H9 (cell line): ENCODE measurements around the gene DMRT1. TPM values are rescaled to one million over a fixed set of nuclear protein-coding genes. Genes with fewer than 3 reads are reported as not detected.

Experiments
- DNase-seq: peaks from one replicate; pipeline ENCODE4 v3.0.0-alpha.2; 2017
- H2AFZ ChIP-seq: one replicate; pipeline ENCODE4 v1.6.1; 2013; ENCODE audit warnings: mild to moderate bottlenecking, low read length, control low read depth, moderate library complexity
- H2AK5ac ChIP-seq: 2 replicates; pipeline ENCODE4 v1.6.1; 2013; ENCODE audit warnings: low read length, control low read depth, mixed read lengths; ENCODE audit not compliant: insufficient read length
- H2BK120ac ChIP-seq: one replicate; pipeline ENCODE4 v1.6.1; 2013; ENCODE audit warnings: low read depth, mild to moderate bottlenecking, low read length, control low read depth, inconsistent platforms; ENCODE audit not compliant: poor library complexity, severe bottlenecking
- H2BK12ac ChIP-seq: 2 replicates; pipeline ENCODE4 v1.6.1; 2013; ENCODE audit warnings: low read length, control low read depth, mixed read lengths, low read depth; ENCODE audit not compliant: insufficient read length
- H2BK15ac ChIP-seq: 2 replicates; pipeline ENCODE4 v1.6.1; 2013; ENCODE audit warnings: low read depth, low read length, control low read depth
- H2BK20ac ChIP-seq: one replicate; pipeline ENCODE4 v1.6.1; 2013; ENCODE audit warnings: low read depth, mild to moderate bottlenecking, low read length, control low read depth, inconsistent platforms; ENCODE audit not compliant: poor library complexity, severe bottlenecking
- H2BK5ac ChIP-seq: 2 replicates; pipeline ENCODE4 v1.6.1; 2013; ENCODE audit warnings: low read length, control low read depth, mixed read lengths; ENCODE audit not compliant: insufficient read length
- H3K14ac ChIP-seq: 2 replicates; pipeline ENCODE4 v1.6.1; 2013; ENCODE audit warnings: low read length, control low read depth; ENCODE audit not compliant: insufficient read depth
- H3K18ac ChIP-seq: 2 replicates; pipeline ENCODE4 v1.6.1; 2013; ENCODE audit warnings: low read depth, mild to moderate bottlenecking, mixed read lengths, low read length, control low read depth; ENCODE audit not compliant: insufficient read length
- H3K23ac ChIP-seq: 2 replicates; pipeline ENCODE4 v1.6.1; 2013; ENCODE audit warnings: low read length, control low read depth, mixed read lengths, low read depth; ENCODE audit not compliant: insufficient read length
- H3K23me2 ChIP-seq: 2 replicates; pipeline ENCODE4 v1.6.1; 2013; ENCODE audit warnings: low read depth, mild to moderate bottlenecking, mixed read lengths, low read length, control low read depth; ENCODE audit not compliant: insufficient read length, poor library complexity, severe bottlenecking
- H3K27ac ChIP-seq: 2 replicates; pipeline ENCODE4 v1.5.1; 2013; ENCODE audit warnings: low read length, control low read depth, mixed read lengths, low read depth; ENCODE audit not compliant: insufficient read length
- H3K27me3 ChIP-seq: 2 replicates; pipeline ENCODE4 v1.6.1; 2013; ENCODE audit warnings: low read length, control low read depth, inconsistent platforms; ENCODE audit not compliant: insufficient read depth
- H3K4ac ChIP-seq: 2 replicates; pipeline ENCODE4 v1.6.1; 2013; ENCODE audit warnings: low read depth, mild to moderate bottlenecking, control low read depth, inconsistent platforms, low read length, moderate library complexity
- H3K4me1 ChIP-seq: 2 replicates; pipeline ENCODE4 v1.6.1; 2013; ENCODE audit warnings: low read length, control low read depth, inconsistent platforms; ENCODE audit not compliant: insufficient read depth
- H3K4me2 ChIP-seq: 2 replicates; pipeline ENCODE4 v1.6.1; 2013; ENCODE audit warnings: low read length, control low read depth, mixed read lengths; ENCODE audit not compliant: insufficient read length, insufficient read depth
- H3K56ac ChIP-seq: 2 replicates; pipeline ENCODE4 v1.6.1; 2013; ENCODE audit warnings: low read depth, mild to moderate bottlenecking, mixed read lengths, low read length, control low read depth; ENCODE audit not compliant: insufficient read length
- H3K79me1 ChIP-seq: 2 replicates; pipeline ENCODE4 v1.6.1; 2013; ENCODE audit warnings: low read depth, mild to moderate bottlenecking, moderate library complexity, low read length, control low read depth, inconsistent platforms; ENCODE audit not compliant: insufficient read depth, poor library complexity, severe bottlenecking
- H3K79me2 ChIP-seq: 2 replicates; pipeline ENCODE4 v1.6.1; 2013; ENCODE audit warnings: low read length, control low read depth, inconsistent platforms; ENCODE audit not compliant: insufficient read depth
- H3K9ac ChIP-seq: 2 replicates; pipeline ENCODE4 v1.6.1; 2013; ENCODE audit warnings: low read length, control low read depth, mixed read lengths; ENCODE audit not compliant: insufficient read length; ENCODE audit errors: extremely low read depth
- H3K9me3 ChIP-seq: one replicate; pipeline ENCODE4 v1.6.1; 2013; ENCODE audit warnings: low read depth, low read length, inconsistent platforms; ENCODE audit not compliant: control insufficient read depth
- H3T11ph ChIP-seq: one replicate; pipeline ENCODE4 v1.6.1; 2013; ENCODE audit warnings: mild to moderate bottlenecking, low read length, control low read depth, inconsistent platforms
- H4K20me1 ChIP-seq: one replicate; pipeline ENCODE4 v1.6.1; 2013; ENCODE audit not compliant: control insufficient read depth, insufficient read length, insufficient read depth
- H4K5ac ChIP-seq: 2 replicates; pipeline ENCODE4 v1.6.1; 2013; ENCODE audit warnings: low read depth, mild to moderate bottlenecking, mixed read lengths, low read length, control low read depth; ENCODE audit not compliant: insufficient read length
- H4K8ac ChIP-seq: replicated peaks from 2 replicates; pipeline ENCODE4 v1.6.1; 2013; ENCODE audit warnings: low read length, control low read depth, mixed read lengths, low read depth; ENCODE audit not compliant: insufficient read length
- H4K91ac ChIP-seq: 2 replicates; pipeline ENCODE4 v1.6.1; 2013; ENCODE audit warnings: low read depth, mild to moderate bottlenecking, moderate library complexity, mixed read lengths, low read length, control low read depth; ENCODE audit not compliant: insufficient read length
- H3K27ac Mint-ChIP-seq, 3 experiments: 2 replicates in 2 of 3; 3 replicates in 1 of 3; pipeline ENCODE4 v1.8.0; 2020 to 2021; ENCODE audit warnings: mixed read lengths in 3 of 3, mild to moderate bottlenecking in 1 of 3, moderate library complexity in 1 of 3
- H3K27me3 Mint-ChIP-seq: 2 replicates; pipeline ENCODE4 v1.8.0; 2021; ENCODE audit warnings: low read depth, mild to moderate bottlenecking, moderate library complexity, mixed read lengths
- H3K36me3 Mint-ChIP-seq, 3 experiments: 2 replicates in 2 of 3; 3 replicates in 1 of 3; pipeline ENCODE4 v1.8.0; 2020 to 2021; ENCODE audit warnings: low read depth in 3 of 3, mixed read lengths in 3 of 3; ENCODE audit not compliant: insufficient read depth in 1 of 3
- H3K4me1 Mint-ChIP-seq, 2 experiments: 2 replicates each; pipeline ENCODE4 v1.8.0; 2020; ENCODE audit warnings: mixed read lengths in 2 of 2
- H3K4me3 Mint-ChIP-seq, 2 experiments: 2 replicates in 1 of 2; 3 replicates in 1 of 2; pipeline ENCODE4 v1.8.0; 2020 to 2021; ENCODE audit warnings: mild to moderate bottlenecking in 2 of 2, mixed read lengths in 2 of 2, moderate library complexity in 1 of 2
- H3K9me3 Mint-ChIP-seq, 2 experiments: 2 replicates in 1 of 2; 3 replicates in 1 of 2; pipeline ENCODE4 v1.8.0; 2020; ENCODE audit warnings: mild to moderate bottlenecking in 2 of 2, mixed read lengths in 2 of 2, moderate library complexity in 1 of 2
- WGBS: extraction: QIAGEN DNeasy Blood & Tissue Kit; methylation state at CpG from one replicate; pipeline ENCODE4 v1.1.7; 2013; ENCODE audit warnings: missing lambda C conversion rate, low lambda C conversion rate, mixed read lengths; ENCODE audit not compliant: insufficient read length; ENCODE audit errors: extremely low coverage; 5-methylcytosine and 5-hydroxymethylcytosine counted together
- total RNA-seq: library from RNA; stranded (reverse); gene quantifications from 2 replicates; pipeline ENCODE4 v1.2.1, GENCODE V29; 2021
- TF ChIP-seq, protein P1 (sequence below): fragments of 200-600 bp; sonication (generic); conservative IDR thresholded peaks from 3 replicates; pipeline ENCODE4 v1.8.0; 2021; ENCODE audit warnings: antibody characterized with exemption, mild to moderate bottlenecking

Gene DMRT1
- total RNA-seq, 1 experiment from 2014 or later: not detected

DNA sequence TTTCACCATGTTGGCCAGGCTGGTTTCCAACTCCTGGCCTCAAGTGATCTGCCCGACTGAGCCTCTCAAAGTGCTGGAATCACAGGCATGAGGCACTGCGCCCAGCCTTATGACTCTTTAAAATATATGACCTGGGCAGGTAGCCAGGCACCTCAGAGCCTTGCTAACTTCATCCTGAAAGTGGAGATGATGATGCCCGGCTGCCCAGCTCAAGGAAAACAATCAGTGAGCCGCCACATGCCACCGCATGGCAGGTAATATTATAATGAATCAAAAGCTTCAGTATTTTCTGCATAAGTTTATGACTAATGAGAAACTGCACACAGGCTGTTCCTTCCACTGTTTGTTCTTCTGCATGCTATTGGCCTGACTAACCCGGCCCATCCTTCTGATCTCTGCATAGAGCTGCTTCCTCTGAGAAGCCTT lies 30.4 kb upstream of the DMRT1 start:
- Histone ChIP-seq H3K9me3 (no peaks in the 10 kb centered on the region), H3K27ac (no peak overlapping the region), H3K27me3 (no peaks in the 10 kb centered on the region), H3K79me1 (no peaks in the 10 kb centered on the region), H3K4me2 (no peak overlapping the region), H2AFZ (no peak overlapping the region), H3K18ac (no peak overlapping the region), H4K5ac (no peak overlapping the region), H3K4me1 (no peaks in the 10 kb centered on the region), H3K79me2 (no peaks in the 10 kb centered on the region), H3K23me2 (no peaks in the 10 kb centered on the region), H2BK5ac (no peak overlapping the region), H4K91ac (no peak overlapping the region), H3K4ac (no peak overlapping the region), H4K20me1 (no peaks in the 10 kb centered on the region), H3T11ph (no peak overlapping the region), H2BK15ac (no peak overlapping the region), H3K9ac (no peak overlapping the region), H2BK12ac (no peak overlapping the region), H3K56ac (no peak overlapping the region), H2BK120ac (no peak overlapping the region), H4K8ac (no peak overlapping the region), H2AK5ac (no peak overlapping the region), H2BK20ac (no peak overlapping the region), H3K23ac (no peak overlapping the region), H3K14ac (no peak overlapping the region)
- Mint-ChIP-seq H3K27me3 (peaks cover 10% of the 10 kb centered on the region), H3K4me3 (no peak overlapping the region), H3K36me3 (peaks cover 0 to 4% (median 0%) of the 10 kb centered on the region in 3 experiments; a peak in 1 of 7 replicates), H3K4me1 (no peaks in the 10 kb centered on the region), H3K27ac (no peak overlapping the region), H3K9me3 (peaks cover 2 to 6% of the 10 kb centered on the region in 2 experiments; a peak in 3 of 5 replicates)
- TF ChIP-seq, protein P1, sequence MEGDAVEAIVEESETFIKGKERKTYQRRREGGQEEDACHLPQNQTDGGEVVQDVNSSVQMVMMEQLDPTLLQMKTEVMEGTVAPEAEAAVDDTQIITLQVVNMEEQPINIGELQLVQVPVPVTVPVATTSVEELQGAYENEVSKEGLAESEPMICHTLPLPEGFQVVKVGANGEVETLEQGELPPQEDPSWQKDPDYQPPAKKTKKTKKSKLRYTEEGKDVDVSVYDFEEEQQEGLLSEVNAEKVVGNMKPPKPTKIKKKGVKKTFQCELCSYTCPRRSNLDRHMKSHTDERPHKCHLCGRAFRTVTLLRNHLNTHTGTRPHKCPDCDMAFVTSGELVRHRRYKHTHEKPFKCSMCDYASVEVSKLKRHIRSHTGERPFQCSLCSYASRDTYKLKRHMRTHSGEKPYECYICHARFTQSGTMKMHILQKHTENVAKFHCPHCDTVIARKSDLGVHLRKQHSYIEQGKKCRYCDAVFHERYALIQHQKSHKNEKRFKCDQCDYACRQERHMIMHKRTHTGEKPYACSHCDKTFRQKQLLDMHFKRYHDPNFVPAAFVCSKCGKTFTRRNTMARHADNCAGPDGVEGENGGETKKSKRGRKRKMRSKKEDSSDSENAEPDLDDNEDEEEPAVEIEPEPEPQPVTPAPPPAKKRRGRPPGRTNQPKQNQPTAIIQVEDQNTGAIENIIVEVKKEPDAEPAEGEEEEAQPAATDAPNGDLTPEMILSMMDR: no peak
- no CpG with 5 or more reads among the region's 6 CpGs for WGBS
- no peak for DNase-seq
